ENCODE results near the gene ANP32E.
"Not testable (repeated sequence)": the region's sequence is repeated elsewhere in the genome, so short reads cannot be mapped to it uniquely, and the experiment has no call there.

The ANP32E gene

GRCh38 chr1:150187560-150187931, 48.4 kb downstream of the ANP32E start:
- Mint-ChIP-seq H3K4me1 (peaks cover 8% of the 10 kb centered on the region), H3K9me3 (no peaks in the 10 kb centered on the region), H3K36me3 (ENCODE audit: insufficient read depth) (no peaks in the 10 kb centered on the region), H3K27ac (ENCODE audit: low read depth) (peak overlapping the region; percentile 30), H3K4me3 (peak overlapping the region; percentile 33), H3K27me3 (no peaks in the 10 kb centered on the region)
- no peak for DNase-seq (ENCODE audit: low spot score in 2 of 2)
- ATAC-seq (replicated peaks; ENCODE audit: extremely low read depth, poor library complexity, severe bottlenecking) = no peak

DNA sequence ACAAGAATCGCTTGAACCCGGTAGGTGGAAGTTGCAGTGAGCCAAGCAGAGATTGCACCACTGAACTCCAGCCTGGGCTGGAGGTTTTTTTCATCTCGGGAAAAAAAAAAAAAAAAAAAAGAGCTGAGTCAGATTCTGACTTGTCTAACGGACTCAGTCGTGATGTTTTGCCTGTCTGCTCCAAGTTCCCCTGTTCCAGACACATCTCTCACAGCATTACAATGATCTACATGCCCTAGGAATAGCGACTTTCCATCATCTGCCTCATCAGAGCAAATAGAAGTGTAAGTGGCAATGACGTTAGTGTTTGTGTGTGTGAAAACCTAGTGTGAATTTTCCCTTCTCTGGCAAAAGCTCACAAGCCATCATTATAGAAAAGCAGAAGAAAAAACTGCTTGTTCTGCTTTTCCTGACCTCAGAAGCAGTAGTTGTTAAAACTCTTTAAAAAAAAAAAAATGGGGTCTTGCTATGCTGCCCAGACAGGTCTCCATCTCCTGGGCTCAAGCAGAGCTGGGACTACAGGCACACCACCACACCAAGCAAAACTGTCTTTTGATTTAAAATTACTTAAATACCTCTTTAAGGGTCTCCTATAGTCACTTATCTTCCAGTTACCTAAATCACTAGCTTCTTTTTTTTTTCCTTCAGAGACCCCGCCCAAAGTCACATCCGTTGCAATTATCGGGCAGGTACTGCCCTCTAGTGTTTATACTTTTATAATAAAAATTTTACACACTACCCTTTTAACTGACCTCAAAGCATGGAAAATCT, 48.9 kb downstream of the ANP32E start:
- Mint-ChIP-seq H3K4me3 (peak overlapping the region; percentile 33), H3K27ac (ENCODE audit: low read depth) (peak overlapping the region; percentile 30), H3K9me3 (no peaks in the 10 kb centered on the region), H3K4me1 (peaks cover 8% of the 10 kb centered on the region), H3K27me3 (no peaks in the 10 kb centered on the region), H3K36me3 (ENCODE audit: insufficient read depth) (no peaks in the 10 kb centered on the region)
- peak; percentile 73 for ATAC-seq (replicated peaks; ENCODE audit: extremely low read depth, poor library complexity, severe bottlenecking)
- DNase-seq (ENCODE audit: low spot score in 2 of 2) = peak in 1 of 2 donors; percentile 24

DNA sequence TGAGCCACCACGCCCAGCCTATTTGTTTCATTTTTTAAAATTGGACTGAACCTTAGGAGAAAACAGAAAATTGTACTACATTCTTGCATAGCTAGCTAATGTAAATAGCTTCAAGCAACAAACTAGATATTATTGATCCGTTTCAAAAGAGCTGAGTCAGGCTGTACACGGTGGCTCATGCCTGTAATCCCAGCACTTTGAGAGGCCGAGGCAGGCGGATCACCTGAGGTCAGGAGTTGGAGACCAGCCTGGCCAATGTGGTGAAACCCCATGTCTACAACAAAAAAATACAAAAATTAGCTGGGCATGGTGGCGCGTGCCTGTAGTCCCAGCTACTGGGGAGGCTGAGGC, 49.5 kb downstream of the ANP32E start:
- H3K4me1 Mint-ChIP-seq; H3K27me3 Mint-ChIP-seq; H3K36me3 Mint-ChIP-seq (ENCODE audit: insufficient read depth); H3K9me3 Mint-ChIP-seq; H3K27ac Mint-ChIP-seq (ENCODE audit: low read depth); ATAC-seq (replicated peaks; ENCODE audit: extremely low read depth, poor library complexity, severe bottlenecking); H3K4me3 Mint-ChIP-seq; DNase-seq (ENCODE audit: low spot score in 2 of 2): not testable (repeated sequence)

DNA sequence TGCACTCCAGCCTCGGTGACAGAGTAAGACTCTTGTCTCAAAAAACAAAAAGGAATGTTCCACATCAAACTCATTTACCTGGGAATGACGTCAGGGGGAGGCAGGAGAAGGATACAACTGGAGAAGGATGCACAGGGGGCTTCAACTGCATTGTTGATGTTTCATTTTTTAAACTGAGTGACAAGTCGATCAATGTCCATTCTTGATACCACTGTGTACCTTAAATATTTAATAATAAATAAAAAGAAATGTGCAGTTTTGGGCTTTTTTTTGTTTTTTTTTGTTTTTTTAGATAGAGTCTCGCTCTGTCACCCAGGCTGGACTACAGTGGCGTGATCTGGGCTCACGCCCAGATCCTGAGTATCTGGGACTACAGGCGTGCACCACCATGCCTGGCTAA, 50.4 kb downstream of the ANP32E start:
- Mint-ChIP-seq H3K4me1 (peaks cover 8% of the 10 kb centered on the region), H3K4me3 (no peak overlapping the region), H3K27me3 (no peaks in the 10 kb centered on the region), H3K36me3 (ENCODE audit: insufficient read depth) (no peaks in the 10 kb centered on the region), H3K27ac (ENCODE audit: low read depth) (no peak overlapping the region), H3K9me3 (no peaks in the 10 kb centered on the region)
- no peak for ATAC-seq (replicated peaks; ENCODE audit: extremely low read depth, poor library complexity, severe bottlenecking)
- DNase-seq (ENCODE audit: low spot score in 2 of 2) = no peak

GRCh38 chr1:150183061-150183460, 52.9 kb downstream of the ANP32E start:
- H3K4me3 Mint-ChIP-seq = no peak overlapping the region
- H3K9me3 Mint-ChIP-seq = no peaks in the 10 kb centered on the region
- no peaks in the 10 kb centered on the region for H3K27me3 Mint-ChIP-seq
- DNase-seq (ENCODE audit: low spot score in 2 of 2) (no peak), ATAC-seq (replicated peaks; ENCODE audit: extremely low read depth, poor library complexity, severe bottlenecking) (no peak)
- H3K27ac Mint-ChIP-seq (ENCODE audit: low read depth) = no peak overlapping the region
- H3K4me1 Mint-ChIP-seq = peaks cover 8% of the 10 kb centered on the region
- H3K36me3 Mint-ChIP-seq (ENCODE audit: insufficient read depth) = no peaks in the 10 kb centered on the region

DNA sequence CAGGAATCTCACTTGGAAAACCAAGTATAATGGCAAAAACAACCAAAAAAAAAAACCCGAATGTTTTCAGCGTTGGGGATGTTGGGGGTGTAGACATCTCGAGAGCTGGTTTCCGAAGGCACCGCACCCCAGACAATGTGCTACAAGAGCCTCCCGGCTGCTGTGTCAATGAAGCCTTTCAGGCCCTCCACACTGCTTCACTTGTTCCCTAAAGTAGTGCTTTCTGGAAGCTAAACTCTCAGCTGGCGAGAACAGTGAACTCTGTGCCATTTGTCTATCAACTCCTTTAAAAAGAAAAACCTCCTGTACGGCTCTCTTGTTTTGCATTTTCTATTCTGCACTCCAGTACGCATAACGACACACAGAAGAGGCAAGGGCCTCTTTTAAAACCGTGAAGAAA, 53.7 kb downstream of the ANP32E start:
- DNase-seq (ENCODE audit: low spot score in 2 of 2) (no peak), ATAC-seq (replicated peaks; ENCODE audit: extremely low read depth, poor library complexity, severe bottlenecking) (no peak)
- H3K9me3 Mint-ChIP-seq = no peaks in the 10 kb centered on the region
- H3K4me1 Mint-ChIP-seq = peaks cover 3% of the 10 kb centered on the region
- no peak overlapping the region for H3K4me3 Mint-ChIP-seq
- H3K27me3 Mint-ChIP-seq = no peaks in the 10 kb centered on the region
- H3K27ac Mint-ChIP-seq (ENCODE audit: low read depth) = no peak overlapping the region
- no peaks in the 10 kb centered on the region for H3K36me3 Mint-ChIP-seq (ENCODE audit: insufficient read depth)

DNA sequence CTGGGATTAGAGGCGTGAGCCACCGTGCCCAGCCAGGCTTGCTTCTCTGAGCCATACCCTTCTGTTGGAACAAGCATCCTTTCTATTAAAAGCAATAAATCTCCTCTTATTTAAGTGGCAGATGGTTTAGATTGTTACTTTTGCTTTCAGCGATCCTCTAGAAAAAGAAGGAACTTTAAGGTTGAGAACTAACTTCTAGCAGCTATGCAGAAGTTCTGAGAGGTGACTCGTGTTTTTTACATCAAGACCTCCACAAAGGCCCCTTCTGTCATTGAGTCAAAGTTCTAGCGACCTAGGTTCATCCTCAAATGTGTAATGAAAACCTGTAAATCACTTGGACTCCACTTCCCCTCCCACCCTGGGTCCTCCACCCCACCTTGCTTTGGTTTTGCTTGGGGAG, 55.4 kb downstream of the ANP32E start:
- H3K9me3 Mint-ChIP-seq = no peaks in the 10 kb centered on the region
- no peak for DNase-seq (ENCODE audit: low spot score in 2 of 2)
- no peak overlapping the region for H3K27ac Mint-ChIP-seq (ENCODE audit: low read depth)

DNA sequence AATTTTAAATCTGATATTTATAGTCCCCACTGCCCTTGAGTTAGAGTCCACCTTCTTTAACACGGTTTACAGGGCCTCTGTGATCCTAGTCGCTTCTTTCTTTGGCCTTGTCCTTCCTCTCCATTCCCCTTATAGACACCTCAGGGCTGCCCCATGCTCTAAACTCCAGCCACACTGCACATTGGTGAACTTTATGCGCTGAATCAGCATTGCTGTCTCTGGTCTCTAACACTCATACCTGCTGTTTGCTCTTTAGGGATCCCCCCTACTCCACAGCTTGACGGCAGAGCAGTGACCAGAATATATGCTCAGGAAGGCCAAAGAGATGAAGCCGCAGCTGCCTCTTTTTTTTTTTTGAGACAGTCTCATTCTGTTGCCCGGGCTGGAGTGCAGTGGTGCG, 56.0 kb downstream of the ANP32E start:
- Mint-ChIP-seq H3K4me3 (no peak overlapping the region), H3K36me3 (ENCODE audit: insufficient read depth) (no peaks in the 10 kb centered on the region), H3K27ac (ENCODE audit: low read depth) (no peak overlapping the region)

More for the DNA sequence above, 55.4 kb downstream of the ANP32E start:
- no peaks in the 10 kb centered on the region for H3K36me3 Mint-ChIP-seq (ENCODE audit: insufficient read depth)
- no peaks in the 10 kb centered on the region for H3K4me1 Mint-ChIP-seq
- H3K27me3 Mint-ChIP-seq = no peaks in the 10 kb centered on the region
- no peak overlapping the region for H3K4me3 Mint-ChIP-seq
- ATAC-seq (replicated peaks; ENCODE audit: extremely low read depth, poor library complexity, severe bottlenecking) = no peak

DNA sequence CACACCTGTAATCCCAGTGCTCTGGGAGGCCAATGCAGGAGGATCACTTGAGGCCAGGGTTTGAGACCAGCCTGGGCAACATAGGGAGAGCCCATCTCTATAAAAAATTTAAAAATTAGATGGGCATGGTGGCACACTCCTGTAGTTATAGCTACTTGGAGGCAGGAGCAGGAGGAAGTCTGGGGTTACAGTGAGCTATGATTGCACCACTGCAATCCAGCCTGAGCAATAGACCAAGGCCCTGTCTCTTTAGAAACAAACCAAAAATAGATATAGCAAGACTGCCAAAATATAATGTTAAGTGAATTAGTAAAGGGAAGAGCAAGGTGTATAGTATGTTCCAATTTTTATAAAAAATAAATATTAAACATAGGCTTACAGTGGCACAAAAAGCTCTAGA, 57.4 kb downstream of the ANP32E start:
- Mint-ChIP-seq H3K4me3 (no peak overlapping the region), H3K27me3 (no peaks in the 10 kb centered on the region), H3K36me3 (ENCODE audit: insufficient read depth) (no peaks in the 10 kb centered on the region), H3K4me1 (no peaks in the 10 kb centered on the region), H3K9me3 (no peaks in the 10 kb centered on the region), H3K27ac (ENCODE audit: low read depth) (no peak overlapping the region)
- DNase-seq (ENCODE audit: low spot score in 2 of 2) (no peak), ATAC-seq (replicated peaks; ENCODE audit: extremely low read depth, poor library complexity, severe bottlenecking) (no peak)

More for the DNA sequence above, 56.0 kb downstream of the ANP32E start:
- no peak for DNase-seq (ENCODE audit: low spot score in 2 of 2)
- Mint-ChIP-seq H3K4me1 (no peaks in the 10 kb centered on the region), H3K27me3 (no peaks in the 10 kb centered on the region), H3K9me3 (no peaks in the 10 kb centered on the region)
- ATAC-seq (replicated peaks; ENCODE audit: extremely low read depth, poor library complexity, severe bottlenecking) = no peak

DNA sequence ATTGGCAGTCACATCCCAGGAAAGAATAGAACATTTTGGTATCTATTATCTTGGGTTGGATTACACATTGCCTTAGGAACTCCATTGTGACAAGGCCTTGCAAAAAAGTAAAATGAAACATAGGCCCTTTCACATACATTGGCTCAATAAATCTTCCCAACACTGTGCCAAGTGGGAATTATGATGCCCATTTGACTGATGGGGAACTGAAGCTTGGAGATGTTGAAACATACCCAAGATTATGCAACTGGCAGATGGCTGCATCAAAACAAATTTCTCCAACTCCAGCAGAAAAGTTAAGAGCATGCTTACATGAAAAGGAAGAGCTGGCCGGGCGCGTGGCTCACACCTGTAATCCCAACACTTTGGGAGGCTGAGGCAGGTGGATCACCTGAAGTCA, 59.3 kb downstream of the ANP32E start:
- no peak overlapping the region for H3K4me3 Mint-ChIP-seq
- no peaks in the 10 kb centered on the region for H3K27me3 Mint-ChIP-seq
- no peaks in the 10 kb centered on the region for H3K36me3 Mint-ChIP-seq (ENCODE audit: insufficient read depth)
- no peak for ATAC-seq (replicated peaks; ENCODE audit: extremely low read depth, poor library complexity, severe bottlenecking)
- H3K4me1 Mint-ChIP-seq = no peaks in the 10 kb centered on the region
- no peak for DNase-seq (ENCODE audit: low spot score in 2 of 2)
- H3K9me3 Mint-ChIP-seq = no peaks in the 10 kb centered on the region
- H3K27ac Mint-ChIP-seq (ENCODE audit: low read depth) = no peak overlapping the region

DNA sequence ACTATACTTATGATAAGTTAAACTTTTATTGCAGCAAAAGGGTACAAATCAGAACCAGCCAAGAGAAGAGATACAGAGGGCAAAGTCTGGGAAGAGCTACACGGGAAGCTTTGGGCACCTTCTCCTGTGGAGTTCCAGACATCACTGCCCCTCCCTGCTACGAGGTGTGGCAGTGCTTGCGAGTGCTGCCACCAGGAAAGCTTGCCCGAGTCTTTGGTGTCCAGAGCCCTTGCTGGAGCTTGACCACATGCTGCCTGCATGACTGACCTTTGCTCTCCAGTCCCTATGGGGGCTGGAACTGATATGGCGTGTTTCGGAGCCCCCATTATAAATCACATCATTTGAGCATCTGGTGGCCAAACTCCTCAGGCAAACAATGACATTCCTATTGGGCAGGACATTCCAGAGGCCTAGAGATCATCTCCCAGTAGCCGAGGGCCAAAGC, 62.7 kb downstream of the ANP32E start:
- H3K9me3 Mint-ChIP-seq = no peaks in the 10 kb centered on the region
- H3K4me3 Mint-ChIP-seq = no peak overlapping the region
- H3K27me3 Mint-ChIP-seq = no peaks in the 10 kb centered on the region
- DNase-seq (ENCODE audit: low spot score in 2 of 2) (no peak), ATAC-seq (replicated peaks; ENCODE audit: extremely low read depth, poor library complexity, severe bottlenecking) (no peak)
- H3K36me3 Mint-ChIP-seq (ENCODE audit: insufficient read depth) = peaks cover 2% of the 10 kb centered on the region
- H3K27ac Mint-ChIP-seq (ENCODE audit: low read depth) = no peak overlapping the region
- H3K4me1 Mint-ChIP-seq = no peaks in the 10 kb centered on the region

DNA sequence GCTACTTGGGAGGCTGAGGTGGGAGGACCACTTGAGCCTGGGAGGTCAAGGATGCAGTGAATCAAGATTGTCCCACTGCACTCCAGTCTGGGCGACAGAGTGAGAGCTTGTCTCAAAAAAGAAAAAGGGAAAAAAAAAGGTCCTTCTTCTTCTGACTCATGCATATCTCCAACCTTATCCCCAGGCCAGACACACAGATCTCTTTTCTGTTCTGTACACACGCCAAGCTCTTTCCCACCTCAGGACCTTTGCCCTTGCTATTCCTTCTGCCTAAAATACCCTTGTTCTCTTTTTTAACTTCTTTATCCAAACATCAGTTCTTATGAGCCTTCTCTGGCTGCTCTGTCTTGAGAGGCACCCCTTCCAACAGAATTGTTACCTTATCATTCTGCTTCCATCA, 64.1 kb downstream of the ANP32E start:
- ATAC-seq (replicated peaks; ENCODE audit: extremely low read depth, poor library complexity, severe bottlenecking) (no peak), DNase-seq (ENCODE audit: low spot score in 2 of 2) (no peak)
- Mint-ChIP-seq H3K9me3 (no peaks in the 10 kb centered on the region), H3K36me3 (ENCODE audit: insufficient read depth) (peaks cover 2% of the 10 kb centered on the region), H3K27me3 (no peaks in the 10 kb centered on the region), H3K4me3 (no peak overlapping the region), H3K27ac (ENCODE audit: low read depth) (no peak overlapping the region), H3K4me1 (no peaks in the 10 kb centered on the region)

GRCh38 chr1:150168960-150169601, 66.8 kb downstream of the ANP32E start:
- DNase-seq (ENCODE audit: low spot score in 2 of 2) (peak in 1 of 2 donors; percentile 38), ATAC-seq (replicated peaks; ENCODE audit: extremely low read depth, poor library complexity, severe bottlenecking) (no peak)
- H3K36me3 Mint-ChIP-seq (ENCODE audit: insufficient read depth) = peaks cover 4% of the 10 kb centered on the region
- no peak overlapping the region for H3K4me3 Mint-ChIP-seq
- H3K27me3 Mint-ChIP-seq = no peaks in the 10 kb centered on the region
- no peaks in the 10 kb centered on the region for H3K4me1 Mint-ChIP-seq
- H3K27ac Mint-ChIP-seq (ENCODE audit: low read depth) = no peak overlapping the region
- H3K9me3 Mint-ChIP-seq = no peaks in the 10 kb centered on the region

Data from central memory CD8-positive, alpha-beta T cell (primary cell).